MM.1S (cell line): ENCODE measurements around the gene USP24.

ENCODE experiments used
- DNase-seq: peaks from one replicate; pipeline ENCODE4 v3.0.0-alpha.2; 2015
- H2AFZ ChIP-seq: fragments of 300-600 bp; sonication (generic); 2 replicates; pipeline ENCODE4 v1.6.0; 2016; ENCODE audit warnings: antibody characterized with exemption, low read length
- H3F3A ChIP-seq: fragments of 300-600 bp; sonication (generic); 2 replicates; pipeline ENCODE4 v1.6.1; 2016; ENCODE audit warnings: mild to moderate bottlenecking, antibody characterized with exemption, low read length, moderate library complexity, mixed read lengths; ENCODE audit not compliant: insufficient read depth
- H3K27ac ChIP-seq: fragments of 300-600 bp; sonication (generic); 2 replicates; pipeline ENCODE4 v1.5.1; 2016; ENCODE audit warnings: mild to moderate bottlenecking, low read length
- H3K27me3 ChIP-seq: fragments of 300-600 bp; sonication (generic); replicated peaks from 2 replicates; pipeline ENCODE4 v1.6.0; 2016; ENCODE audit warnings: low read length; ENCODE audit not compliant: insufficient read depth
- H3K36me3 ChIP-seq: fragments of 300-600 bp; sonication (generic); replicated peaks from 2 replicates; pipeline ENCODE4 v1.6.1; 2016; ENCODE audit warnings: mild to moderate bottlenecking, low read length, mixed read lengths; ENCODE audit not compliant: insufficient read depth
- H3K4me1 ChIP-seq: fragments of 300-600 bp; sonication (generic); 2 replicates; pipeline ENCODE4 v1.6.1; 2016; ENCODE audit warnings: low read length, mixed read lengths
- H3K4me2 ChIP-seq: fragments of 300-600 bp; sonication (generic); 2 replicates; pipeline ENCODE4 v1.6.0; 2016; ENCODE audit warnings: low read depth, low read length
- H3K4me3 ChIP-seq: fragments of 300-600 bp; sonication (generic); 2 replicates; pipeline ENCODE4 v1.5.1; 2016; ENCODE audit warnings: low read length, mixed read lengths
- H3K79me2 ChIP-seq: fragments of 300-600 bp; sonication (generic); 2 replicates; pipeline ENCODE4 v1.6.1; 2016; ENCODE audit warnings: mixed run types, low read length, mixed read lengths
- H3K9ac ChIP-seq: fragments of 300-600 bp; sonication (generic); 2 replicates; pipeline ENCODE4 v1.6.1; 2016; ENCODE audit warnings: low read length, mixed read lengths
- H3K9me2 ChIP-seq: fragments of 300-600 bp; sonication (generic); replicated peaks from 2 replicates; pipeline ENCODE4 v1.6.1; 2016; ENCODE audit warnings: mild to moderate bottlenecking, low read length, mixed read lengths; ENCODE audit not compliant: insufficient read depth
- H3K9me3 ChIP-seq: fragments of 300-600 bp; sonication (generic); replicated peaks from 2 replicates; pipeline ENCODE4 v1.6.1; 2016; ENCODE audit warnings: mild to moderate bottlenecking, low read length, mixed read lengths; ENCODE audit not compliant: insufficient read depth
- H4K20me1 ChIP-seq: fragments of 300-600 bp; sonication (generic); 2 replicates; pipeline ENCODE4 v1.6.1; 2016; ENCODE audit warnings: mild to moderate bottlenecking, low read length, moderate library complexity, mixed read lengths; ENCODE audit not compliant: insufficient read depth
- EZH2 ChIP-seq: fragments of 300-600 bp; sonication (generic); optimal IDR thresholded peaks from 2 replicates; pipeline ENCODE3; 2017; ENCODE audit warnings: low read depth, mild to moderate bottlenecking, antibody characterized with exemption, low read length, mixed read lengths
- EZH2phosphoT487 ChIP-seq: fragments of 300-600 bp; sonication (generic); IDR thresholded peaks from 2 replicates; pipeline ENCODE4 v1.6.1; 2018; ENCODE audit warnings: antibody characterized with exemption, low read length
- TF ChIP-seq, protein P1 (sequence below): fragments of 300-600 bp; sonication (generic); IDR thresholded peaks from 2 replicates; pipeline ENCODE4 v1.5.1; 2016; ENCODE audit warnings: antibody characterized with exemption, low read length, mixed read lengths

USP24 gene

DNA sequence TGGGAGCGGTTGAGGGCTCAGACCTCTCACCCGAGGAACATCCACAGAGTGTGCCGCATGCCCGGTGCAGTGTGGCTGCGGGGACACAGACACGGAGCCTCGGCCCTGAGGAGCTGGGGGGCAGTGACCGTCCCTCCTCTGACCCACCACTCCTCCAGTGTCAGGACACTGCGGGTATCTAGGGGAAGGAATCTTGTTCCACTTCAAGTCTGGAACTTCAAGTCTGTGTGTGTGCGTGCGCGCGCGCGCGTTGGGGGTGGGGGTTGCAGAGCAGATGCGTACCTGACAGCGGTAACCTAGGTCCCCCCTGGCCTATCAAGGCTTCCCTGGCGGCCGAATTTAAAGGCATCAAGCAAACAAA lies 158.6 kb downstream of the USP24 start:
- Histone ChIP-seq H3K79me2 (no peaks in the 10 kb centered on the region), H3K4me3 (no peak overlapping the region), H4K20me1 (no peaks in the 10 kb centered on the region), H3K9me3 (no peaks in the 10 kb centered on the region), H3F3A (no peaks in the 10 kb centered on the region), H3K4me2 (no peak overlapping the region), H3K36me3 (no peaks in the 10 kb centered on the region), H3K4me1 (no peaks in the 10 kb centered on the region), H3K27me3 (no peaks in the 10 kb centered on the region), H3K9ac (no peak overlapping the region), H3K27ac (no peak overlapping the region), H3K9me2 (no peaks in the 10 kb centered on the region), H2AFZ (no peak overlapping the region)
- no peak for DNase-seq
- TF ChIP-seq EZH2, result no peak
- TF ChIP-seq EZH2phosphoT487, result no peak
- TF ChIP-seq, protein P1, sequence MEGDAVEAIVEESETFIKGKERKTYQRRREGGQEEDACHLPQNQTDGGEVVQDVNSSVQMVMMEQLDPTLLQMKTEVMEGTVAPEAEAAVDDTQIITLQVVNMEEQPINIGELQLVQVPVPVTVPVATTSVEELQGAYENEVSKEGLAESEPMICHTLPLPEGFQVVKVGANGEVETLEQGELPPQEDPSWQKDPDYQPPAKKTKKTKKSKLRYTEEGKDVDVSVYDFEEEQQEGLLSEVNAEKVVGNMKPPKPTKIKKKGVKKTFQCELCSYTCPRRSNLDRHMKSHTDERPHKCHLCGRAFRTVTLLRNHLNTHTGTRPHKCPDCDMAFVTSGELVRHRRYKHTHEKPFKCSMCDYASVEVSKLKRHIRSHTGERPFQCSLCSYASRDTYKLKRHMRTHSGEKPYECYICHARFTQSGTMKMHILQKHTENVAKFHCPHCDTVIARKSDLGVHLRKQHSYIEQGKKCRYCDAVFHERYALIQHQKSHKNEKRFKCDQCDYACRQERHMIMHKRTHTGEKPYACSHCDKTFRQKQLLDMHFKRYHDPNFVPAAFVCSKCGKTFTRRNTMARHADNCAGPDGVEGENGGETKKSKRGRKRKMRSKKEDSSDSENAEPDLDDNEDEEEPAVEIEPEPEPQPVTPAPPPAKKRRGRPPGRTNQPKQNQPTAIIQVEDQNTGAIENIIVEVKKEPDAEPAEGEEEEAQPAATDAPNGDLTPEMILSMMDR, result no peak

DNA sequence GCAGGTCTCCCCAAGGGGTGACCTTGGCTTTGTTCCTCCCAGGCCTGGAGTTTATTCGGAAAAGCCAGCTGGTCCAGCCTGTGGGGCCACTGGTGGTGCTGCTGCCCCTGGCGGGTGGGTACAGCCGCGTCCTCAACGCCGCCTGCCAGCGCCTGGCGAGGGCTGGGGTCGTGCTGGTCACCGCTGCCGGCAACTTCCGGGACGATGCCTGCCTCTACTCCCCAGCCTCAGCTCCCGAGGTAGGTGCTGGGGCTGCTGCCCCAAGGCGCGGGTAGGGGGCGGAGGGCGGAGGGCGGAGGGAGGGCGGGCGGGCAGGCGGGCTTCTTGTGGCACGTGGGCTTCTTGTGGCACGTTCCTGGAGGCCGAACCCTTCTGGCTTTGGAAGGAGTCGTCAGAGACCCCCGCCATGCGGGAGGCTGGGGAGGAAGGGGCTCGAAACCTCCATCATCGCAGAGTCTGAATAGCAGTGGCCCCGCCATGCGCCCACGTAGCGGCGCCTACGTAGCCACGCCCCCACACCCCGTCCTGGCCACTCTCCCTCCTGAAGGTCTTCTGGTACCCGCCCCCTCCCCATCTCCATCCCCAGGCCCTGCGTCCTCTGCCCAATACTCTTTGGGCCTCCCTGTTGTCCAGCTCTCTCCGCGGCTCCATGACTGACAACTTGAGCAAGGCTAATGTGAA lies 159.1 kb downstream of the USP24 start:
- H3K9ac ChIP-seq, result no peak overlapping the region
- no peaks in the 10 kb centered on the region for H4K20me1 ChIP-seq
- H3K9me2 ChIP-seq, result no peaks in the 10 kb centered on the region
- no peak overlapping the region for H2AFZ ChIP-seq
- no peak for DNase-seq
- no peaks in the 10 kb centered on the region for H3K36me3 ChIP-seq
- H3K4me1 ChIP-seq, result no peaks in the 10 kb centered on the region
- no peak overlapping the region for H3K4me2 ChIP-seq
- H3F3A ChIP-seq, result no peaks in the 10 kb centered on the region
- H3K79me2 ChIP-seq, result no peaks in the 10 kb centered on the region
- TF ChIP-seq EZH2, result no peak
- TF ChIP-seq, protein P1, result no peak
- TF ChIP-seq EZH2phosphoT487, result no peak
- H3K4me3 ChIP-seq, result no peak overlapping the region
- H3K27ac ChIP-seq, result no peak overlapping the region
- no peaks in the 10 kb centered on the region for H3K27me3 ChIP-seq
- H3K9me3 ChIP-seq, result no peaks in the 10 kb centered on the region

DNA sequence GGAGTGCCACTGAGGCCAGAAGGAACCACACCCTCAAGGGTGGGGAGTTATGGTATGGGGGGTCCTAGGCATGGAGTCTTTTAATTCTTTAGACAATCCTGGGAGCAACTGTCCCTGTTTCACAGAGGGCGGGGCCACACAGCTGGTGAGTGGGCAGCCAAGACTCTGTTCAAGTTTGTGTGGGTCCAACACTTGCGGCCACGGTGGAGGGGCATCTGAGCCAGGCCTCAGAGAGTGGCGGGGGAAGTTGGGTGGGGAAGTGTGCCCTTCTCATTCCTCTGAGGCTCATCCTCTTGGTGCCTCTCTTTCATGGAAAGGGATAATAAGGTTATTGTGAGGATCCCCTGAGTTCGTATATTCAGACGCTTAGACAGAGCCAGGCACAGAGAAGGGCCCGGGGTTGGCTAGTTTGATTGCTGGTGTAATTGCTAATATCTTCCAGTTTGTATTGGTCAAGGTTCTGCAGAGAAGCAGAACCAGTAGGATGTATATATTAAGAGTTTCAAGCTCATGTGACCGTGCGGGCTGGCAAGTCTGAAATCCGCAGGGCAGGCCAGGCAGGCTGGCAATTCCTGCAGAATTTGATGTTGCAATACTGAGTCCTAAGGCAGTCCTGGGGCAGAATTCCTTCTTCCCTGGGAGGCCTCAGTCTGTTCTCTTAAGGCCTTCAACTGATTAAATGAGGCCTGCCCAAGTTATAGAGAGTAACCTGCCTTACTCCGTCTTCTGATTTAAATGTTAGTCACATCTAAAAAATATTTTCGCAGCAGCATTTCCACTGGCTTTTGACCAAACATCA lies 159.9 kb downstream of the USP24 start:
- Histone ChIP-seq H3K79me2 (no peaks in the 10 kb centered on the region), H3K36me3 (no peaks in the 10 kb centered on the region), H3K4me3 (no peak overlapping the region), H3F3A (no peaks in the 10 kb centered on the region), H3K9me2 (no peaks in the 10 kb centered on the region), H2AFZ (no peak overlapping the region), H3K4me2 (no peak overlapping the region), H3K27ac (no peak overlapping the region), H3K9me3 (no peaks in the 10 kb centered on the region), H4K20me1 (no peaks in the 10 kb centered on the region), H3K4me1 (no peaks in the 10 kb centered on the region), H3K27me3 (no peaks in the 10 kb centered on the region), H3K9ac (no peak overlapping the region)
- no peak for TF ChIP-seq EZH2
- TF ChIP-seq, protein P1, result no peak
- no peak for TF ChIP-seq EZH2phosphoT487
- no peak for DNase-seq
